ENCODE measurements around the gene ARHGAP18. TPM values are rescaled to one million over a fixed set of nuclear protein-coding genes. Genes with fewer than 3 reads are reported as not detected.

The ARHGAP18 gene
- total and polyA plus RNA-seq, 2 of the 13 experiments (the other 11 are each of a cell fraction or from before 2014, with no cell fraction given): 58.2 to 115 TPM

DNA sequence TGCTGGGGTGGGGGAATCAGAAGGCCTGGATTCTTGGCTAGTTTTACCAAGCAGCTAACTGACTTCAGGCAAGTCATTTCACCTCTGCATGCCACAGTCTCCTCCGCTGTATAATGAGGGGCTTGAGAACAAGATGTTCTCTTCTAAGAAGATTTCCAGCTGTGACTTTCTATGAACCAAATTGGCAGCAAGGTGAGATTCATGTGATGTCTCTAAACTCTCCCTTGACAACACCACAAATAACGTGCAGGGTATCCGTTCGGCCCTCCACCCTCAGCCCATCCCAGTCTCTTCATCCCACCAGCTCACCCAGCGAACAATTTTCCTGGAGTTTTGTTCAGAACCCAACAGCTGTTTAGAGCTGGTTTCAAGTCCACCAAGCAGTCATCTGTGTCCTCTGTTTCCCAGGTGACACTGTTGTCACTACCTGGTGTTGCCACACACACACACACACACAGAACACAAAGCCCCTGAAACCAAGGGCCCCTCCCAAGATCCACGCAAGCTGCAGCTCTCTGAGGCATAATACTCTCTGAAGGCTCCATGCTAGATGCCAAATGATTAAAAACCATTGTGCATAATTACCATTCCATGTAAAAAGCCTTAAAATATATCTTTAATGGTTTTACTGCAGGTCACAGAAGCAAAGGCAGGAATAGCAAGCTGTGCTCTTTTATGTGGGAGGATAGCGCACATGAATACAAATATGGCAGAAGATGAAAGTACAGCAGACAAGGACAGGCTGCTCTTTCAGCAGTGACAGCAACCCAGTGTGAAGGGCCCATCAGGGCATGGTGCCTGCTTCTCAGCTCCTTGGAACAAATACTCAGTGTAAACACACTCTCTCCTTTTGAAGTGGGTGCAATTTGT lies 48.2 kb downstream of the ARHGAP18 start (continued):
- TF ChIP-seq, protein P1, sequence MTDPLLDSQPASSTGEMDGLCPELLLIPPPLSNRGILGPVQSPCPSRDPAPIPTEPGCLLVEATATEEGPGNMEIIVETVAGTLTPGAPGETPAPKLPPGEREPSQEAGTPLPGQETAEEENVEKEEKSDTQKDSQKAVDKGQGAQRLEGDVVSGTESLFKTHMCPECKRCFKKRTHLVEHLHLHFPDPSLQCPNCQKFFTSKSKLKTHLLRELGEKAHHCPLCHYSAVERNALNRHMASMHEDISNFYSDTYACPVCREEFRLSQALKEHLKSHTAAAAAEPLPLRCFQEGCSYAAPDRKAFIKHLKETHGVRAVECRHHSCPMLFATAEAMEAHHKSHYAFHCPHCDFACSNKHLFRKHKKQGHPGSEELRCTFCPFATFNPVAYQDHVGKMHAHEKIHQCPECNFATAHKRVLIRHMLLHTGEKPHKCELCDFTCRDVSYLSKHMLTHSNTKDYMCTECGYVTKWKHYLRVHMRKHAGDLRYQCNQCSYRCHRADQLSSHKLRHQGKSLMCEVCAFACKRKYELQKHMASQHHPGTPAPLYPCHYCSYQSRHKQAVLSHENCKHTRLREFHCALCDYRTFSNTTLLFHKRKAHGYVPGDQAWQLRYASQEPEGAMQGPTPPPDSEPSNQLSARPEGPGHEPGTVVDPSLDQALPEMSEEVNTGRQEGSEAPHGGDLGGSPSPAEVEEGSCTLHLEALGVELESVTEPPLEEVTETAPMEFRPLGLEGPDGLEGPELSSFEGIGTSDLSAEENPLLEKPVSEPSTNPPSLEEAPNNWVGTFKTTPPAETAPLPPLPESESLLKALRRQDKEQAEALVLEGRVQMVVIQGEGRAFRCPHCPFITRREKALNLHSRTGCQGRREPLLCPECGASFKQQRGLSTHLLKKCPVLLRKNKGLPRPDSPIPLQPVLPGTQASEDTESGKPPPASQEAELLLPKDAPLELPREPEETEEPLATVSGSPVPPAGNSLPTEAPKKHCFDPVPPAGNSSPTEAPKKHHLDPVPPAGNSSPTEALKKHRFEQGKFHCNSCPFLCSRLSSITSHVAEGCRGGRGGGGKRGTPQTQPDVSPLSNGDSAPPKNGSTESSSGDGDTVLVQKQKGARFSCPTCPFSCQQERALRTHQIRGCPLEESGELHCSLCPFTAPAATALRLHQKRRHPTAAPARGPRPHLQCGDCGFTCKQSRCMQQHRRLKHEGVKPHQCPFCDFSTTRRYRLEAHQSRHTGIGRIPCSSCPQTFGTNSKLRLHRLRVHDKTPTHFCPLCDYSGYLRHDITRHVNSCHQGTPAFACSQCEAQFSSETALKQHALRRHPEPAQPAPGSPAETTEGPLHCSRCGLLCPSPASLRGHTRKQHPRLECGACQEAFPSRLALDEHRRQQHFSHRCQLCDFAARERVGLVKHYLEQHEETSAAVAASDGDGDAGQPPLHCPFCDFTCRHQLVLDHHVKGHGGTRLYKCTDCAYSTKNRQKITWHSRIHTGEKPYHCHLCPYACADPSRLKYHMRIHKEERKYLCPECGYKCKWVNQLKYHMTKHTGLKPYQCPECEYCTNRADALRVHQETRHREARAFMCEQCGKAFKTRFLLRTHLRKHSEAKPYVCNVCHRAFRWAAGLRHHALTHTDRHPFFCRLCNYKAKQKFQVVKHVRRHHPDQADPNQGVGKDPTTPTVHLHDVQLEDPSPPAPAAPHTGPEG (CRISPR knock-in tag; IDR thresholded peaks at IDR 0.05): no peak
- TF ChIP-seq ZBTB10 (CRISPR knock-in tag; IDR thresholded peaks at IDR 0.05; ENCODE audit: borderline replicate concordance): no peak
- TF ChIP-seq, protein P2, sequence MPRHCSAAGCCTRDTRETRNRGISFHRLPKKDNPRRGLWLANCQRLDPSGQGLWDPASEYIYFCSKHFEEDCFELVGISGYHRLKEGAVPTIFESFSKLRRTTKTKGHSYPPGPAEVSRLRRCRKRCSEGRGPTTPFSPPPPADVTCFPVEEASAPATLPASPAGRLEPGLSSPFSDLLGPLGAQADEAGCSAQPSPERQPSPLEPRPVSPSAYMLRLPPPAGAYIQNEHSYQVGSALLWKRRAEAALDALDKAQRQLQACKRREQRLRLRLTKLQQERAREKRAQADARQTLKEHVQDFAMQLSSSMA (CRISPR knock-in tag; IDR thresholded peaks at IDR 0.05): no peak
- TF ChIP-seq ZNF260 (CRISPR knock-in tag; IDR thresholded peaks at IDR 0.05; ENCODE audit: borderline replicate concordance, low read depth): no peak
- no peak for TF ChIP-seq DNMT3B (CRISPR knock-in tag; conservative IDR thresholded peaks at IDR 0.05)
- no peak for TF ChIP-seq ZNF792 (CRISPR knock-in tag; IDR thresholded peaks at IDR 0.05)
- TF ChIP-seq, protein P3, sequence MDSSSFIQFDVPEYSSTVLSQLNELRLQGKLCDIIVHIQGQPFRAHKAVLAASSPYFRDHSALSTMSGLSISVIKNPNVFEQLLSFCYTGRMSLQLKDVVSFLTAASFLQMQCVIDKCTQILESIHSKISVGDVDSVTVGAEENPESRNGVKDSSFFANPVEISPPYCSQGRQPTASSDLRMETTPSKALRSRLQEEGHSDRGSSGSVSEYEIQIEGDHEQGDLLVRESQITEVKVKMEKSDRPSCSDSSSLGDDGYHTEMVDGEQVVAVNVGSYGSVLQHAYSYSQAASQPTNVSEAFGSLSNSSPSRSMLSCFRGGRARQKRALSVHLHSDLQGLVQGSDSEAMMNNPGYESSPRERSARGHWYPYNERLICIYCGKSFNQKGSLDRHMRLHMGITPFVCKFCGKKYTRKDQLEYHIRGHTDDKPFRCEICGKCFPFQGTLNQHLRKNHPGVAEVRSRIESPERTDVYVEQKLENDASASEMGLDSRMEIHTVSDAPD (CRISPR knock-in tag; IDR thresholded peaks at IDR 0.05): no peak
- TF ChIP-seq MIXL1 (CRISPR knock-in tag; IDR thresholded peaks at IDR 0.05): no peak
- TF ChIP-seq ZNF414 (CRISPR knock-in tag; IDR thresholded peaks at IDR 0.05): no peak
- TF ChIP-seq ZNF746 (CRISPR knock-in tag; IDR thresholded peaks at IDR 0.05): no peak
- 0 out of 2 replicates have a peak, but pooled peaks have one; percentile 28 for TF ChIP-seq ZBTB43 (CRISPR knock-in tag; conservative IDR thresholded peaks at IDR 0.05)
- TF ChIP-seq GFI1 (CRISPR knock-in tag; IDR thresholded peaks at IDR 0.05; ENCODE audit: borderline replicate concordance): no peak
- no peak for TF ChIP-seq FOXK2 (IDR thresholded peaks at IDR 0.05)
- TF ChIP-seq ZNF335 (CRISPR knock-in tag; IDR thresholded peaks at IDR 0.05): 0 out of 2 replicates have a peak, but pooled peaks have one; percentile 7
- TF ChIP-seq ZNF124 (CRISPR knock-in tag; IDR thresholded peaks at IDR 0.05): no peak
- TF ChIP-seq HOXA3 (CRISPR knock-in tag; IDR thresholded peaks at IDR 0.05): peak; percentile 75
